BLaER1 treated with 17β-estradiol and CSF1 and Interleukin-3, amounts not matched to agents 10 nM and 100 nM (cell line): Measurements from ENCODE around the gene SPNS3.

Experiments used
- H3K27ac ChIP-seq, 11 experiments: shearing (Covaris generic); formaldehyde crosslinking; 2 replicates each; pipeline ENCODE4 v1.8.1; 2022
- H3K27me3 ChIP-seq, 11 experiments: shearing (Covaris generic); formaldehyde crosslinking; 2 replicates each; pipeline ENCODE4 v1.8.1; 2022
- H3K36me3 ChIP-seq, 11 experiments: shearing (Covaris generic); formaldehyde crosslinking; 2 replicates each; pipeline ENCODE4 v1.8.1; 2022
- H3K4me1 ChIP-seq, 10 experiments: shearing (Covaris generic); formaldehyde crosslinking; 2 replicates each; pipeline ENCODE4 v1.8.1; 2022
- H3K4me2 ChIP-seq, 11 experiments: shearing (Covaris generic); formaldehyde crosslinking; 2 replicates each; pipeline ENCODE4 v1.8.1; 2022
- H3K4me3 ChIP-seq, 10 experiments: shearing (Covaris generic); formaldehyde crosslinking; 2 replicates each; pipeline ENCODE4 v1.8.1; 2022
- H3K9ac ChIP-seq, 11 experiments: shearing (Covaris generic); formaldehyde crosslinking; 2 replicates each; pipeline ENCODE4 v1.8.1; 2022
- H3K9me3 ChIP-seq, 11 experiments: shearing (Covaris generic); formaldehyde crosslinking; replicated peaks in 1 of 11; 2 replicates each; pipeline ENCODE4 v1.8.1; 2022
- H4K20me1 ChIP-seq, 11 experiments: shearing (Covaris generic); formaldehyde crosslinking; 2 replicates each; pipeline ENCODE4 v1.8.1; 2022
- Cebpa-rat ChIP-seq, 11 experiments: shearing (Covaris generic); IDR thresholded peaks; 2 replicates each; pipeline ENCODE4 v1.8.1; 2022

The SPNS3 gene

DNA sequence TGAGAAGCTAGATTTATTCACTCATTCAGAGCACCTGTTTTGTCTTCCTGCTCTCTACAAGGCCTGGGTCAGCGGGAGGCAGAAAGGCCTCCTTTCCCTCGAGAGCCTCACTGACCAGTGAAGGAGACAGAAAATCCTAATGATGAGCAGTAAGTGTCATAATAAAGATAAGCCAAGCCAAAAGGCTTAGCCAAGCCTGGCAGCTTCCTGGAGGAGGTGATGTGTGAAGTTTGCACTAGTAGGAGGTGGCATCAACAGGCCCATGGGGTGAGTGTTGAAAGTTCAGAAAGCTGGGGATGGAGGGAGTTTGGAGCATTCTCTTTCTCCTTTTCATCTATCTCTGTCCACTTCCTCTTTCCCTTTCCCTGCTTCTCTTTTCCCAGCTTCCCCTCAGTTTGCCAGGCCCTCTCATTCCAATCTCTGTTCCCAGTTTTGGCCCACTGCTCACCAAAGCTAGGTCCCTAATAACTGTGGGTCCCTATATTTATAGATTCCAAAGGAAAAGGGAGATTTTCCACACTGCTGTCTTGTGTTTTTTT lies 16.5 kb upstream of the SPNS3 start:
- H3K4me3 ChIP-seq: no peak overlapping the region
- H3K27ac ChIP-seq: 0 out of 22 replicates have a peak overlapping the region, but pooled peaks of 1 of the 11 experiments have one; percentile 1
- H3K4me2 ChIP-seq: peak overlapping the region in 9 of 11 experiments; percentile 2 to 59 (median 44); a peak in 14 of 22 replicates
- no peak for TF ChIP-seq Cebpa-rat (IDR thresholded peaks at IDR 0.05)
- H3K9me3 ChIP-seq: no peaks in the 10 kb centered on the region
- H3K36me3 ChIP-seq: no peaks in the 10 kb centered on the region
- H3K9ac ChIP-seq: 0 out of 22 replicates have a peak overlapping the region, but pooled peaks of 1 of the 11 experiments have one; percentile 7
- H4K20me1 ChIP-seq: 0 out of 22 replicates have a peak, but pooled peaks cover 0 to 6% (median 0%) of the 10 kb centered on the region in 11 experiments
- peaks cover 17 to 41% (median 36%) of the 10 kb centered on the region in 10 experiments for H3K4me1 ChIP-seq
- no peaks in the 10 kb centered on the region for H3K27me3 ChIP-seq

DNA sequence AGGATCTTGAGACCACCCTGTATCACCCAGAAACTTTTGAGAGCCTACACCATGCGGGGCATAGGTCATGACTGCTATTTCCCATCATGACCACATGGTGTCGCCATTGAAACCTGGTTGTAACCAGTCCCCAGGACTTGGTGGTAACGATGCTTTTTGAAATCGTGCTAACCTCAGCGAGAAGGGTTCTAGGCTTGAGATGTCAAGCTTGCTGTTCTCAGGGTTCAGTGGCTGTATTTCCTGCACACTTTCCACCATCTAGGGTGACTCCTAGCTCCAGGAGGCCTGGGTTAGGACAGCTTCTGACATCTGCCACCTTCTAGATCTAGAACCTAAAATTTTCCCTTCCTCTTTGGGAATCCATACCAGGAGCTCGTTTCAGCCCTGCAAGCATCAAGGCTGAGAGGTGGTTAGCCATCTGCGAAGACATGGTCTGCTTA lies 13.0 kb upstream of the SPNS3 start:
- peaks cover 10 to 38% (median 28%) of the 10 kb centered on the region in 10 experiments for H3K4me1 ChIP-seq
- H3K36me3 ChIP-seq: no peaks in the 10 kb centered on the region
- H4K20me1 ChIP-seq: 0 out of 22 replicates have a peak, but pooled peaks cover 0 to 6% (median 0%) of the 10 kb centered on the region in 11 experiments
- no peak for TF ChIP-seq Cebpa-rat (IDR thresholded peaks at IDR 0.05)
- peak overlapping the region in 3 of 11 experiments; percentile 10 to 21 (median 15); a peak in 1 of 22 replicates for H3K9ac ChIP-seq
- H3K4me3 ChIP-seq: no peak overlapping the region
- peak overlapping the region in 2 of 11 experiments; percentile 22 to 40; a peak in 3 of 22 replicates for H3K27ac ChIP-seq
- H3K27me3 ChIP-seq: no peaks in the 10 kb centered on the region
- no peaks in the 10 kb centered on the region for H3K9me3 ChIP-seq
- H3K4me2 ChIP-seq: peak overlapping the region; percentile 10 to 71 (median 50); a peak in 20 of 22 replicates

DNA sequence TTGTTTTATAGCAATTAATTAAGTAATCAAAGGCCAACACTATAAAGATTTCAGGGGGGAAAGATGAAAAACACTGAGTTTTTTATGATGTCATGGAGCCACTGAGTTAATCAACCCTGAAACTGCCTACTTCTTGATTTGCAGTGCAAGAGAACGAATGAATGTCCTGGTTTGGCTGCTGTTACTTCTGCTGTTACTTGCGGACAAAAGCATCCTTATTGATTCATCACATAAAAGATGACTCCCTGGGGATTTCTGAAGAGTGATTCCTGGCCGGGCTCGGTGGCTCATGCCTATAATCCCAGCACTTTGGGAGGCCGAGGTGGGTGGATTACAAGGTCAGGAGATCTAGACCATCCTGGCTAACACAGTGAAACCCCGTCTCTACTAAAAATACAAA lies 10.9 kb upstream of the SPNS3 start:
- H3K4me3 ChIP-seq: no peak overlapping the region

DNA sequence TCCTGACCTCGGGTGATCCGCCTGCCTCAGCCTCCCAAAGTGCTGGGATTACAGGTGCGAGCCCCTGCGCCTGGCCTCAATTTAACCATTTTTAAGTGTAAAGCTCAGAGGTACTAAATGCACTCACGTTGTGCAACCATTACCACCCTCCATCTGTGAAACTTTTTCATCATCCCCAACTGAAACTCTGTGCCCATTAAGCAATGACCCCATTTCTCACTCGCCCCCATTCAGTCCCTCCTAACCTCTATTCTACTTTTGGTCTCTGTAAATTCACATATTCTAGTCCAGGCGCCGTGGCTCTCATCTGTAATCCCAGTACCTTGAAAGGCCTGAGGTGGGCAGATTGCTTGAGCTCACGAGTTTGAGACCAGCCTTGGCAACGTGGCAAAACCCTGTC lies 8.3 kb upstream of the SPNS3 start:
- H3K27ac ChIP-seq: no peak overlapping the region
- no peak overlapping the region for H3K9ac ChIP-seq
- no peaks in the 10 kb centered on the region for H4K20me1 ChIP-seq
- H3K4me3 ChIP-seq: no peak overlapping the region
- TF ChIP-seq Cebpa-rat (IDR thresholded peaks at IDR 0.05): no peak; a peak in 1 of 22 replicates
- H3K4me2 ChIP-seq: no peak overlapping the region
- peaks cover 18 to 48% (median 32%) of the 10 kb centered on the region in 10 experiments for H3K4me1 ChIP-seq
- H3K9me3 ChIP-seq: no peaks in the 10 kb centered on the region
- H3K27me3 ChIP-seq: no peaks in the 10 kb centered on the region
- H3K36me3 ChIP-seq: no peaks in the 10 kb centered on the region

More for the DNA sequence above, 10.9 kb upstream of the SPNS3 start:
- Histone ChIP-seq H3K36me3 (no peaks in the 10 kb centered on the region), H3K9ac (no peak overlapping the region), H3K4me1 (peaks cover 8 to 37% (median 27%) of the 10 kb centered on the region in 10 experiments), H3K9me3 (no peaks in the 10 kb centered on the region), H4K20me1 (no peaks in the 10 kb centered on the region), H3K27me3 (no peaks in the 10 kb centered on the region), H3K27ac (no peak overlapping the region), H3K4me2 (no peak overlapping the region)
- TF ChIP-seq Cebpa-rat (IDR thresholded peaks at IDR 0.05): no peak

DNA sequence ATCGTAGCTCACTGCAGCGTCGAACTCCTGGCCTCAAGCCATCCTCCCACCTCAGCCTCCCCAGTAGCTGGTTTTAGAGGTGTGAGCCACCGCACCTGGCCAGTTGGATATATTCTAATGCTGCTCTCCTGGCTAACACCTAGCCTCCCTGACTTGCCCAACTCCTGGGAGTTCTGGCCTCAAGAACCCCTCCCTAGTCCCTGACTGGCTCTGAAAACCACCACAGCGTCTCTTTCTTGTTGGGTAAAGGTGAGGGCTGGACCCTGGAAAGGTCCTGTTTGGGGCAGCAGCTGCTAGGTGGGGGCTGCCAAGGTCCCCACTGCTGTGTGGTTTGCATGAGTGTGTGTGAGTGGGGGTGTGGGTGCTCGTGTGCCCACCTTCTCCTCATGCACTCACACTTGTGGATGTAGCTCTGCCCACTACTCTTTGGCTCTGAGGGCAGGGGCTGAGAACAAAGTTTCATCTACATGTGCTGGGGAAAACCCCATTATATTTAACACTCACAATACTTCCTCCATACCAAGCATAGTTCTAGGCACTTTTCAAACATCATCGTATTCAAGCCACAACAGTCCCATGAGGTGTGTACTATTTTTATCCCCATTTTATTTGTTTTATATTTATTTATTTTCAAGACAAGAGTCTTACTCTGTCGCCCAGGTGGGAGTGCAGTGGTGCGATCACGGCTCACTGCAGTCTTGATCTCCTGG lies 7.1 kb upstream of the SPNS3 start:
- peak overlapping the region in 4 of 11 experiments; percentile 4 to 45 (median 32); a peak in 2 of 22 replicates for H3K9ac ChIP-seq
- no peaks in the 10 kb centered on the region for H3K9me3 ChIP-seq
- H3K36me3 ChIP-seq: no peaks in the 10 kb centered on the region
- no peak overlapping the region for H3K4me3 ChIP-seq
- no peaks in the 10 kb centered on the region for H3K27me3 ChIP-seq
- peaks cover 15 to 39% (median 22%) of the 10 kb centered on the region in 10 experiments for H3K4me1 ChIP-seq
- H3K27ac ChIP-seq: peak overlapping the region in 5 of 11 experiments; percentile 2 to 43 (median 18); a peak in 4 of 22 replicates
- peak overlapping the region; percentile 40 to 74 (median 65); a peak in 21 of 22 replicates for H3K4me2 ChIP-seq
- no peak for TF ChIP-seq Cebpa-rat (IDR thresholded peaks at IDR 0.05)
- H4K20me1 ChIP-seq: no peaks in the 10 kb centered on the region

DNA sequence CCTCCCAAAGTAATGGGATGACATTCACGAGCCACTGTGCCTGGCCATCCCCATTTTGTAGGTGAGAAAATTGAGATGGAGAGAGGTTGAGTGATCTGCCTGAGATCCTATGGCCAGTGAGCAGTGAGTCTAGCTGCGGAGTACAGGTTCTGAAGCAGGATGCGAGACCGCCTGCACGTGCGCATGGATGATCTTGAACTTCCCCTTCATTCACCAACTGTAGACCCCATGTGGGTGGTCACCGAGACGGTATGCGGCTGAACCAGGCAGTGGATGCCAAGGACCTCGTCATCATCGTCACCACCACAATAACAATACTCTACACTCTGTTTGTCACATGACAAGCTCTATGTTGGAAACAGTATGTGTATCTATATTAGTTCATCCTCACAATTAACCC lies 6.2 kb upstream of the SPNS3 start:
- no peaks in the 10 kb centered on the region for H3K36me3 ChIP-seq
- no peak overlapping the region; a peak in 1 of 22 replicates for H3K27ac ChIP-seq
- no peaks in the 10 kb centered on the region for H3K9me3 ChIP-seq
- no peaks in the 10 kb centered on the region for H3K27me3 ChIP-seq
- no peaks in the 10 kb centered on the region for H4K20me1 ChIP-seq
- H3K4me1 ChIP-seq: peaks cover 15 to 44% (median 23%) of the 10 kb centered on the region in 10 experiments
- no peak overlapping the region for H3K4me3 ChIP-seq
- H3K4me2 ChIP-seq: peak overlapping the region in 8 of 11 experiments; percentile 51 to 74 (median 66); a peak in 11 of 22 replicates
- TF ChIP-seq Cebpa-rat (IDR thresholded peaks at IDR 0.05): no peak
- no peak overlapping the region for H3K9ac ChIP-seq

DNA sequence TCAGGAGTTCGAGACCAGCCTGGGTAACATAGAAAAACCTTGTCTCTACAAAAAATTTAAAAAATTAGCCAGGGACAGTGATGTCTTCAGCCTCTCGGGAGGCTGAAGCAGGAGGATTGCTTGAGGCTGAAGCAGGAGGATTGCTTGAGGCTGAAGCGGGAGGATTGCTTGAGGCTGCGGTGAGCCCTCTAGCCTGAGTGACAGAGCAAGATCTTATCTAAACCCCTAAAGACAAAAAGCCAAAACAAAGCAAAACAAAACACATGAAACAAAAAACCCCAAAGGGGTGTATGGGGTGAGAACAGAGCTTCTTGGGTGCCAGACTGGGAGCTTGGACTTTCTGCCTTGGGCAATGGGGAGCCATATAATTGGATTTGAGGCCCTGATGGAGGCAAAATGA lies 2.6 kb downstream of the SPNS3 start:
- Histone ChIP-seq H3K4me2 (peak overlapping the region; percentile 61 to 99 (median 83)), H3K36me3 (no peaks in the 10 kb centered on the region), H3K27ac (peak overlapping the region in 10 of 11 experiments; percentile 43 to 96 (median 88); a peak in 19 of 22 replicates), H3K4me1 (peaks cover 52 to 90% (median 85%) of the 10 kb centered on the region in 10 experiments), H4K20me1 (no peaks in the 10 kb centered on the region), H3K9me3 (no peaks in the 10 kb centered on the region), H3K9ac (peak overlapping the region in 9 of 11 experiments; percentile 44 to 82 (median 76); a peak in 18 of 22 replicates), H3K4me3 (0 out of 20 replicates have a peak overlapping the region, but pooled peaks of 1 of the 10 experiments have one; percentile 4), H3K27me3 (no peaks in the 10 kb centered on the region)
- TF ChIP-seq Cebpa-rat (IDR thresholded peaks at IDR 0.05): no peak

DNA sequence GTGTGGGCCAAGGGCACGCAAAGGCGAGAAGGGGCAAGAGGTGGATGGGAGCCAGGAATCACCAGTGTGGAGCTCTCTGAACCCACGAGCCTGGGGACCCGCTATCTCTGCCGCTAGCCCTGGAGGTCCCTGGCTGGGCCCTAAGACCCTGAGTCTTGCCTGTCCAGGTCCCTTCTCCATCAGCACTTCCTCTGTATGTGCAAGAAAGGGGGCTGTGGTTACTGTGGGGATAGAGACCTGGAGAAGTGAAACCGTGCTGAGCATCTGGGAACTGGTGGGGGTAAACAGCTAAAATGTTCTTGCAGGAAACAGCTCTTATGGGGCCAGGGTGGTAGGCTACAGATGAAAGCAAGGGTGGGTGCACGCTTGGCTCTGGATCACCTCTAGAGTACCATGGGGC lies 3.1 kb downstream of the SPNS3 start:
- Histone ChIP-seq H3K27ac (peak overlapping the region in 10 of 11 experiments; percentile 43 to 96 (median 88); a peak in 19 of 22 replicates), H3K9ac (peak overlapping the region in 9 of 11 experiments; percentile 44 to 82 (median 76); a peak in 18 of 22 replicates), H3K4me1 (peaks cover 52 to 90% (median 85%) of the 10 kb centered on the region in 10 experiments), H3K36me3 (no peaks in the 10 kb centered on the region), H3K27me3 (no peaks in the 10 kb centered on the region), H3K9me3 (no peaks in the 10 kb centered on the region), H3K4me3 (peak overlapping the region in 1 of 10 experiments; percentile 40; a peak in 1 of 20 replicates), H3K4me2 (peak overlapping the region; percentile 61 to 99 (median 83)), H4K20me1 (no peaks in the 10 kb centered on the region)
- peak in 7 of 11 experiments; percentile 13 to 78 (median 70); a peak in 11 of 22 replicates for TF ChIP-seq Cebpa-rat (IDR thresholded peaks at IDR 0.05)
